CD4-positive, alpha-beta memory T cell (primary cell): ENCODE data around the gene VPS9D1. TPM values are rescaled to one million over a fixed set of nuclear protein-coding genes. Genes with fewer than 3 reads are reported as not detected.
A peak's percentile ranks its signal among the peaks of the same experiment; 100 is the strongest.

Experiments used
- CTCF ChIA-PET: fragments of 350-600 bp; sonication (Branson Sonifier 250); formaldehyde crosslinking; loops from one replicate; lab custom pipeline; 2021; ENCODE audit warnings: inconsistent platforms; ENCODE audit not compliant: partially characterized antibody; lab: Charles Lee
- POLR2A ChIA-PET: fragments of 350-600 bp; sonication (Branson Sonifier 250); formaldehyde crosslinking; loops from one replicate; lab custom pipeline; 2021; ENCODE audit not compliant: partially characterized antibody; lab: Charles Lee
- DNase-seq, 5 donors: peaks; one replicate each; pipeline versions ENCODE4 v3.0.0 to v3.0.0-alpha.2; 2020 to 2022; ENCODE audit warnings: mixed read lengths in 1 of 5
- H3K27ac ChIP-seq: one replicate; pipeline ENCODE4 v1.7.0; 2013; ENCODE audit warnings: low read depth, low read length
- H3K27me3 ChIP-seq: 2 replicates; pipeline ENCODE4 v1.7.0; 2013; ENCODE audit warnings: mild to moderate bottlenecking, low read length, moderate library complexity; ENCODE audit not compliant: insufficient read depth
- H3K36me3 ChIP-seq: 2 replicates; pipeline ENCODE4 v1.7.0; 2013; ENCODE audit warnings: mild to moderate bottlenecking, low read length, moderate library complexity; ENCODE audit not compliant: insufficient read depth
- H3K4me1 ChIP-seq: 2 replicates; pipeline ENCODE4 v1.7.0; 2013; ENCODE audit warnings: mild to moderate bottlenecking, low read length, moderate library complexity; ENCODE audit not compliant: insufficient read depth
- H3K4me3 ChIP-seq, 2 donors: one replicate each; pipeline ENCODE4 v1.7.0; 2013; ENCODE audit warnings: low read length in 2 of 2, mild to moderate bottlenecking in 1 of 2
- H3K9me3 ChIP-seq, 2 donors: one replicate each; pipeline ENCODE4 v1.7.0; 2013; ENCODE audit warnings: low read length in 2 of 2, control low read depth in 1 of 2; ENCODE audit not compliant: control insufficient read depth in 1 of 2
- H3K27ac Mint-ChIP-seq, 7 donors: one replicate each; pipeline ENCODE4 v1.8.0; 2020 to 2021; ENCODE audit warnings: mixed read lengths in 7 of 7, mild to moderate bottlenecking in 6 of 7, inconsistent platforms in 3 of 7, moderate library complexity in 3 of 7
- H3K27me3 Mint-ChIP-seq, 2 donors: one replicate each; pipeline ENCODE4 v1.8.0; 2020 to 2021; ENCODE audit warnings: mixed read lengths in 2 of 2
- H3K36me3 Mint-ChIP-seq, 2 donors: one replicate each; pipeline ENCODE4 v1.8.0; 2020 to 2021; ENCODE audit warnings: mixed read lengths in 2 of 2, inconsistent platforms in 1 of 2, mild to moderate bottlenecking in 1 of 2
- H3K4me1 Mint-ChIP-seq, 4 donors: one replicate each; pipeline ENCODE4 v1.8.0; 2020 to 2021; ENCODE audit warnings: mixed read lengths in 4 of 4, mild to moderate bottlenecking in 1 of 4
- H3K4me3 Mint-ChIP-seq, 8 donors: one replicate each; pipeline ENCODE4 v1.8.0; 2020 to 2021; ENCODE audit warnings: mixed read lengths in 8 of 8, mild to moderate bottlenecking in 7 of 8, moderate library complexity in 6 of 8, inconsistent platforms in 3 of 8
- H3K9me3 Mint-ChIP-seq, 8 donors: one replicate each; pipeline ENCODE4 v1.8.0; 2020 to 2021; ENCODE audit warnings: mixed read lengths in 8 of 8, mild to moderate bottlenecking in 5 of 8, inconsistent platforms in 3 of 8, moderate library complexity in 1 of 8
- intact Hi-C: fragments of 100-400 bp; cut with micrococcal nuclease; formaldehyde crosslinking; loops from one replicate; pipeline ENCODE4 v1.15.1; 2023
- polyA plus RNA-seq, 2 donors: library from polyadenylated mRNA; unstranded; fragments of 300-500 nt; fragmentation: Illumina TruSeq; gene quantifications; one replicate each; pipeline ENCODE4 v1.2.3, GENCODE V29; 2021
- total RNA-seq, 2 experiments: library from RNA; stranded (reverse); gene quantifications; one replicate each; pipeline ENCODE4 v1.2.3, GENCODE V29; 2021

VPS9D1 gene
- total and polyA plus RNA-seq, 4 experiments from 2014 or later, result 0.48 to 13.6 (median 7.0) TPM

DNA sequence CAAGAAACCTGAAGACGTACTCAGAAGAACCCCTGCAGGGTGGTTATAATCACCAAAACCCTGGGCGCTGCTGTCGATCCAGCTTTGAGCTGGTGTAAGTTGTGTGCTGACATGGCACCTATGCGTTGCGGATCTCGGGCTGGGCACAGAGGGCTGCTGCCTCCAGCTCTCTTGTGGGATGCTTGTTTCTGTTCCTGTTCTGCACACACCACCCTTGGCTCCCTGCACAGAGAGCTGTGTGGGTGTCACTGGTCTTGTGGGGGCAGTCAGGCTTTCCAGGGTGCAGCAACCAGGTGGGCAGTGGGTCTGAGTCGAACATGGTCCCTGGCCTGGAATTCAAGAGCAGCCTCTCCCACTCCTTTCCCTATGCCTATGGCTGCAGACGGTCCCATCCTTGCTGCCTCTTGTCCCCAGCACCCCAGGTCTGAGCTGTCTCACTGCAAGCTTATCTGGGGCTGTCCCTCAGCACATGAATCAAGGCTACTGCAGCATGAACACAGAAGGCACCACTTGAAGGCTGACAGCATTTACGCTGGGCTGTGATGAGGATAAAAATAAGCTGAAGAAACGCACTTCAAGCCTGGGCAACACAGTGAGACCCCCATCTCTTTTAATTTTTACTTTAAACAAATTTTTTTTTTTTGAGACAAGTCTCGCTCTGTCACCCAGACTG, 20.8 kb upstream of the VPS9D1 start:
- H3K36me3 Mint-ChIP-seq, result peaks cover 26 to 49% of the 10 kb centered on the region in 2 donors
- Histone ChIP-seq H3K27me3 (no peaks in the 10 kb centered on the region), H3K4me1 (peaks cover 35% of the 10 kb centered on the region), H3K36me3 (peaks cover 40% of the 10 kb centered on the region), H3K9me3 (no peaks in the 10 kb centered on the region), H3K4me3 (no peak overlapping the region), H3K27ac (no peak overlapping the region)
- ChIA-PET POLR2A (interaction anchor here (0.8 to 13.4 kb wide), 13 partner anchors 9 to 51 kb away, joined by 3 to 288 read pairs (median 4); no protein-coding TSS in a partner anchor), CTCF (interaction anchor here (0.6 to 5.9 kb wide), 5 partner anchors 16 to 102 kb away, joined by 3 to 42 read pairs (median 4); no protein-coding TSS in a partner anchor)
- intact Hi-C loops, result no loop called here
- no peaks in the 10 kb centered on the region for H3K9me3 Mint-ChIP-seq
- no peak for DNase-seq
- H3K4me1 Mint-ChIP-seq, result peaks cover 23 to 51% (median 29%) of the 10 kb centered on the region in 4 donors
- peak overlapping the region in 1 of 8 donors; percentile 43 for H3K4me3 Mint-ChIP-seq
- no peaks in the 10 kb centered on the region for H3K27me3 Mint-ChIP-seq
- peak overlapping the region in 2 of 7 donors; percentile 55 to 74 for H3K27ac Mint-ChIP-seq

DNA sequence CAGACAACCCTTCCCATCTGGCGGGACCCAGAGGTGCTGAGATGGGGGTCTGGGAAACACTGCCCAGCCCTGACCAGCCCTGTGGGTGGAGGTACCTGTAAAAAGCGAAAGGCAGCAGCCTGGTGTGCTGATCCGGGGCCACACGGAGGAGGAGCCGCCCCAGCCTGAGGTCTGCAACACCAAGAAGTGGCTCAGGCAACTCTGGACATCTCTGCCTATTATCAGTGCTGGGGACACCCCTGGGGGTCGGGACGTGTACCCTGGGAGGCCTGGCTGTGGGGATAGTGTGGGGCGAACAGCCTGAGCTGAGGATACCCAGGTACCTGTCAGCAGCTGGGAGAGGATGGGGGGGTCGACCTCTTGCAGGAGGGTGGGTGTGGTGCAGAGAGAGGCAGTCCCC, 18.7 kb upstream of the VPS9D1 start:
- H3K27ac Mint-ChIP-seq, result peak overlapping the region in 2 of 7 donors; percentile 29 to 50
- Histone ChIP-seq H3K36me3 (peaks cover 59% of the 10 kb centered on the region), H3K4me3 (no peak overlapping the region), H3K4me1 (peaks cover 55% of the 10 kb centered on the region), H3K27ac (no peak overlapping the region), H3K27me3 (no peaks in the 10 kb centered on the region), H3K9me3 (no peaks in the 10 kb centered on the region)
- H3K4me3 Mint-ChIP-seq, result no peak overlapping the region
- H3K4me1 Mint-ChIP-seq, result peaks cover 27 to 61% (median 38%) of the 10 kb centered on the region in 4 donors
- intact Hi-C loops, result no loop called here
- no peaks in the 10 kb centered on the region for H3K9me3 Mint-ChIP-seq
- peaks cover 38 to 62% of the 10 kb centered on the region in 2 donors for H3K36me3 Mint-ChIP-seq
- no peaks in the 10 kb centered on the region for H3K27me3 Mint-ChIP-seq
- ChIA-PET CTCF (interaction anchor here (0.9 to 5.9 kb wide), 5 partner anchors 15 to 39 kb away, joined by 3 to 42 read pairs (median 7); no protein-coding TSS in a partner anchor), POLR2A (interaction anchor here (1.0 to 13.4 kb wide), 7 partner anchors 14 to 98 kb away, joined by 3 to 288 read pairs (median 5); no protein-coding TSS in a partner anchor)
- no peak for DNase-seq

DNA sequence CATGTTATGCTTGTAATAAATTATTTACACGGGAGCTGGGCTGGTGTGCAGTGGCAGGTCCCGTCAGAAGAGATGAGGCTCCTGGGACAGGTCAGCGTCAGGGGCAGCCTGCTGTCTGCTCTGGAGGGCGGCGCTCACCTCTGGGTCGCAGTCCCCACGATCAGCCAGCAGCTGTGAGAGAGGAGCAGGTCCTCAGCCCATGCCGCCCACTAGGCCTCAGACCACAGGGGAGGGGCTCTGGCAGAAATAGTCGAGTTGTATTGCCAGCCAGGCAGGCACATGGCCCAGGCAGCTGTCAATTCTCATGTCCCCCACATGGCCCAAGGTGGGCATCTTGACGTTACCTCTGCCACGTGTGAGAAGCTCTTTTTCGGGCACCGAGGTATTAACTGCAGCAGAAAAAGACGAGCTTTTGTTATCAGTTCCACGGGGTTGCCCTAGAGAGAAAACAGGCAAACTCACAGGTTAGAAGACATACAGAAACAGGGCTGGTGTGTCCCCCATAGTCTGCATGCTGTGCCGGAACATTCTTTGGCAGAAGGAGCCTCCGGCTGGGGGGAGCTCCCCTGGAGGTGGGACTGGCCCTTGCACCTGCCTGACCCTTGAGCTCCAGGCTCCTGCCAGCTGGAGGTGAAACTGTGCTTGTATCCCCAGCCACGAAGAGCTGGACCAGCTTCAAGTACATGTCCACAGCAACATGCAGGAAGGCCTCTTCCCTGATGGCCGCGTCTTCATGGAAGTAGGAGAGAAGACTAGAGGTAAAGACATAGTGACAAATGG, 18.0 kb upstream of the VPS9D1 start:
- peaks cover 65% of the 10 kb centered on the region for H3K36me3 ChIP-seq
- peaks cover 55% of the 10 kb centered on the region for H3K4me1 ChIP-seq
- H3K27ac ChIP-seq, result no peak overlapping the region
- H3K9me3 Mint-ChIP-seq, result no peaks in the 10 kb centered on the region
- CTCF ChIA-PET, result interaction anchor here (0.6 to 5.9 kb wide), 6 partner anchors 14 to 39 kb away, joined by 3 to 42 read pairs (median 6); no protein-coding TSS in a partner anchor
- no peaks in the 10 kb centered on the region for H3K9me3 ChIP-seq
- peaks cover 43 to 66% of the 10 kb centered on the region in 2 donors for H3K36me3 Mint-ChIP-seq
- no peaks in the 10 kb centered on the region for H3K27me3 ChIP-seq
- no peak overlapping the region for H3K4me3 Mint-ChIP-seq
- no peak for DNase-seq
- H3K27me3 Mint-ChIP-seq, result no peaks in the 10 kb centered on the region
- peak overlapping the region in 3 of 7 donors; percentile 8 to 50 (median 30) for H3K27ac Mint-ChIP-seq
- POLR2A ChIA-PET, result interaction anchor here (0.7 to 13.4 kb wide), 9 partner anchors 14 to 98 kb away, joined by 3 to 288 read pairs (median 4); partner anchors contain the start of gene VPS9D1
- intact Hi-C loops, result no loop called here
- H3K4me3 ChIP-seq, result no peak overlapping the region
- H3K4me1 Mint-ChIP-seq, result peaks cover 27 to 68% (median 39%) of the 10 kb centered on the region in 4 donors

DNA sequence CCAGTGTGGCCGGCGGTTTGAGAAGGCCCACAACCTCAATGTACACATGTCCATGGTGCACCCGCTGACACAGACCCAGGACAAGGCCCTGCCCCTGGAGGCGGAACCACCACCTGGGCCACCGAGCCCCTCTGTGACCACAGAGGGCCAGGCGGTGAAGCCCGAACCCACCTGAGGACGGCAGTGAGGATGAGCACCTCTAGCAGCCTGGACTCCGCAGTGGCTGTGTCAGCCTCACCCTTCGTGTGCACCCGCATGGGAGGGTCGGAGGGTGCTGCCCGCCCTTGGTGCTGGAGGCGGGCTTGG, 17.3 kb upstream of the VPS9D1 start:
- H3K4me3 Mint-ChIP-seq, result peak overlapping the region in 3 of 8 donors; percentile 25 to 82 (median 81)
- H3K27me3 Mint-ChIP-seq, result no peaks in the 10 kb centered on the region
- Histone ChIP-seq H3K27ac (peak overlapping the region; percentile 31), H3K4me3 (no peak overlapping the region), H3K27me3 (no peaks in the 10 kb centered on the region), H3K36me3 (peaks cover 72% of the 10 kb centered on the region), H3K4me1 (peaks cover 49% of the 10 kb centered on the region), H3K9me3 (no peaks in the 10 kb centered on the region)
- no peak for DNase-seq
- H3K36me3 Mint-ChIP-seq, result peaks cover 48 to 71% of the 10 kb centered on the region in 2 donors
- H3K27ac Mint-ChIP-seq, result peak overlapping the region in 3 of 7 donors; percentile 87 to 92 (median 92)
- ChIA-PET CTCF (interaction anchor here (0.6 to 5.9 kb wide), 5 partner anchors 14 to 121 kb away, joined by 3 to 42 read pairs (median 7); no protein-coding TSS in a partner anchor), POLR2A (interaction anchor here (0.7 to 13.4 kb wide), 11 partner anchors 9 to 135 kb away, joined by 3 to 288 read pairs (median 6); partner anchors contain the start of genes TCF25 and VPS9D1)
- intact Hi-C loops, result no loop called here
- peaks cover 24 to 69% (median 37%) of the 10 kb centered on the region in 4 donors for H3K4me1 Mint-ChIP-seq
- H3K9me3 Mint-ChIP-seq, result no peaks in the 10 kb centered on the region

DNA sequence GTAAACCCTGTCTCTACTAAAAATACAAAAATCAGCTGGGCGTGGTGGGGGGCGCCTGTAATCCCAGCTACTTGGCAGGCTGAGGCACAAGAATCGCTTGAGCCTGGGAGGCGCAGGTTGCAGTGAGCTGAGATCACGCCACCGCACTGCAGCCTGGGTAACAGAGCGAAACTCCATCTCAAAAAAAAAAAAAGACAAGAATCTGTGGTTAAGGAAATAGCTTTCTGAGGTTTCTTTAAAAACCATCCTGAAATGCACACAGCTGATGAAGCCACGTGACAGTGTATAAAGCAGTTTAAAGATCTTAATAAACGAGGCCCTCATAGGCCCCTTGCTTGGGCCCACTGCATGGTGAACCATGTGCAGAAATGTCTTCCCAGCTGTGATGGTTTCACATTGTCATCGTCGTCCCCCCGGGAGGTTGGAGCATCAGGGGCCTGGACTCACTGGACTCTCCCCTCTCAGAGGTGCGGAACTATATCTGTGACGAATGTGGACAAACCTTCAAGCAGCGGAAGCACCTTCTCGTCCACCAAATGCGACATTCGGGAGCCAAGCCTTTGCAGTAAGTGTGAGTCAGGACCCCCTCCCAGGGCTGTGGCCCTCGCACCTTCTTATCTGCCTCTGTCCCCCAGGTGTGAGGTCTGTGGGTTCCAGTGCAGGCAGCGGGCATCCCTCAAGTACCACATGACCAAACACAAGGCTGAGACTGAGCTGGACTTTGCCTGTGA, 16.8 kb upstream of the VPS9D1 start:
- ChIA-PET POLR2A (interaction anchor here (0.6 to 13.4 kb wide), 13 partner anchors 9 to 253 kb away, joined by 3 to 288 read pairs (median 6); partner anchors contain the start of genes TCF25 and VPS9D1), CTCF (interaction anchor here (0.9 to 5.9 kb wide), 7 partner anchors 13 to 123 kb away, joined by 3 to 42 read pairs (median 5); partner anchors contain the start of gene SPATA2L)
- Histone ChIP-seq H3K27ac (peak overlapping the region; percentile 31), H3K36me3 (peaks cover 78% of the 10 kb centered on the region), H3K9me3 (no peaks in the 10 kb centered on the region), H3K4me3 (no peak overlapping the region), H3K27me3 (no peaks in the 10 kb centered on the region), H3K4me1 (peaks cover 49% of the 10 kb centered on the region)
- Mint-ChIP-seq H3K27ac (peak overlapping the region; percentile 74 to 92 (median 87)), H3K4me1 (peaks cover 23 to 69% (median 39%) of the 10 kb centered on the region in 4 donors), H3K27me3 (no peaks in the 10 kb centered on the region), H3K36me3 (peaks cover 53 to 77% of the 10 kb centered on the region in 2 donors), H3K4me3 (peak overlapping the region; percentile 20 to 82 (median 56)), H3K9me3 (no peaks in the 10 kb centered on the region)
- DNase-seq, result peak; percentile 76 to 82 (median 81)
- intact Hi-C loops, result loop anchor here (1.0 kb wide), 2 partner anchors 14 to 31 kb away; no protein-coding TSS in a partner anchor

DNA sequence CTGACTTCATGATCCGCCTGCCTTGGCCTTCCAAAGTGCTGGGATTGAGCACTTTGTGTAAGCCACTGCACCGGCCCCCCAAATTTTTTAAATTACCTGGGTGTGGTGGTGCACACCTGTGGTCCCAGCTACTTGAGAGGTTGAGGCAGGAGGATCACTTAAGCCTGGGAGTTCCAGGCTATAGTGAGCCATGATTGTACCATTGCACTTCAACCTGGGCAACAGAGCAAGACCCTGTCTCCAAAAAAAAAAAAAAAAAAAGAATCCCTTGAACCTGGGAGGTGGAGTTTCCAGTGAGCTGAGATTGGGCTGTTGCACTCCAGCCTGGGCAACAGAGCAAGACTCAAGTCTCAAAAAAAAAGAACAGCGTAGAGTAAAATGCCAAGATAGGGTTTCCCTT, 15.9 kb upstream of the VPS9D1 start:
- Mint-ChIP-seq H3K4me1 (peaks cover 29 to 77% (median 46%) of the 10 kb centered on the region in 4 donors), H3K27me3 (no peaks in the 10 kb centered on the region), H3K27ac (peak overlapping the region in 5 of 7 donors; percentile 42 to 92 (median 86)), H3K4me3 (peak overlapping the region in 6 of 8 donors; percentile 4 to 82 (median 54)), H3K36me3 (peaks cover 61 to 85% of the 10 kb centered on the region in 2 donors), H3K9me3 (no peaks in the 10 kb centered on the region)
- Histone ChIP-seq H3K36me3 (peaks cover 87% of the 10 kb centered on the region), H3K4me3 (no peak overlapping the region), H3K9me3 (no peaks in the 10 kb centered on the region), H3K27me3 (no peaks in the 10 kb centered on the region), H3K4me1 (peaks cover 58% of the 10 kb centered on the region), H3K27ac (no peak overlapping the region)
- DNase-seq, result no peak
- intact Hi-C loops, result no loop called here
- CTCF ChIA-PET, result interaction anchor here (0.6 to 5.9 kb wide), 5 partner anchors 12 to 124 kb away, joined by 3 to 42 read pairs (median 5); no protein-coding TSS in a partner anchor
- POLR2A ChIA-PET, result interaction anchor here (0.9 to 13.4 kb wide), 5 partner anchors 11 to 36 kb away, joined by 3 to 288 read pairs (median 10); partner anchors contain the start of gene VPS9D1
